Left ventricle myocardium inferior (tissue), 1 donor: ENCODE results near the gene ALKBH8. TPM values are rescaled to one million over a fixed set of nuclear protein-coding genes. Genes with fewer than 3 reads are reported as not detected.
"Not testable (repeated sequence)": the region's sequence is repeated elsewhere in the genome, so short reads cannot be mapped to it uniquely, and the experiment has no call there.

Experiments
- DNase-seq: peaks from one replicate; pipeline ENCODE4 v3.0.0-alpha.2; 2020
- H3K27ac ChIP-seq: fragments of 200-600 bp; replicated peaks from 2 replicates; pipeline ENCODE4 v1.8.0; 2021
- H3K27me3 ChIP-seq: fragments of 200-600 bp; 2 replicates; pipeline ENCODE4 v1.8.0; 2021; ENCODE audit warnings: low read depth
- H3K36me3 ChIP-seq: fragments of 200-600 bp; 2 replicates; pipeline ENCODE4 v1.8.0; 2021
- H3K4me1 ChIP-seq: fragments of 200-600 bp; 2 replicates; pipeline ENCODE4 v1.8.0; 2021
- H3K4me3 ChIP-seq: fragments of 200-600 bp; 2 replicates; pipeline ENCODE4 v1.8.0; 2021; ENCODE audit warnings: mild to moderate bottlenecking, moderate library complexity
- H3K9me3 ChIP-seq: fragments of 200-600 bp; replicated peaks from 2 replicates; pipeline ENCODE4 v1.8.0; 2021
- CTCF ChIP-seq: fragments of 200-600 bp; IDR thresholded peaks from 2 replicates; pipeline ENCODE4 v1.8.0; 2021; ENCODE audit warnings: antibody characterized with exemption, mild to moderate bottlenecking, borderline replicate concordance
- intact Hi-C: fragments of 100-400 bp; cut with micrococcal nuclease; formaldehyde crosslinking; loops from one replicate; pipeline ENCODE4 v1.11.0; 2022
- total RNA-seq: library from RNA; stranded (reverse); fragmentation: NEBNext Ultra II Directional; extraction: Animal tissue kit (Norgen Biotek cat#: 25700); gene quantifications from one replicate; pipeline ENCODE4 v1.2.1, GENCODE V29; 2021
- donor health status: DM: no; HTN: yes; CAD: no; lungs with severe emphysema.

The ALKBH8 gene
- total RNA-seq, 1 donor from 2014 or later: 6.7 TPM

GRCh38 chr11:107581147-107581546 is 15.6 kb upstream of the ALKBH8 start:
- Histone ChIP-seq H3K4me3 (no peak overlapping the region), H3K4me1 (no peaks in the 10 kb centered on the region), H3K27ac (no peak overlapping the region), H3K9me3 (no peaks in the 10 kb centered on the region), H3K36me3 (no peaks in the 10 kb centered on the region), H3K27me3 (peaks cover 35% of the 10 kb centered on the region)
- no peak for TF ChIP-seq CTCF
- no peak for DNase-seq
- intact Hi-C loops: no loop called here

- not testable (repeated sequence) for H3K9me3 ChIP-seq, H3K27ac ChIP-seq, H3K4me1 ChIP-seq, DNase-seq, H3K4me3 ChIP-seq, H3K36me3 ChIP-seq
- intact Hi-C loops: loop anchor here (5.0 to 10.0 kb wide), 2 partner anchors 113 to 196 kb away; no protein-coding TSS in a partner anchor
- H3K27me3 ChIP-seq: peaks cover 15% of the 10 kb centered on the region
Observed at GRCh38 chr11:107579169-107579568, 13.6 kb upstream of the ALKBH8 start.

- Histone ChIP-seq H3K27me3 (no peaks in the 10 kb centered on the region), H3K9me3 (no peaks in the 10 kb centered on the region), H3K4me3 (no peak overlapping the region), H3K36me3 (no peaks in the 10 kb centered on the region), H3K4me1 (no peaks in the 10 kb centered on the region), H3K27ac (no peak overlapping the region)
- no peak for TF ChIP-seq CTCF
- intact Hi-C loops: loop anchor here (5.0 to 10.0 kb wide), 2 partner anchors 115 to 197 kb away; no protein-coding TSS in a partner anchor
- no peak for DNase-seq
Observed at GRCh38 chr11:107577346-107577711, 11.8 kb upstream of the ALKBH8 start.

- not testable (repeated sequence) for H3K27ac ChIP-seq, H3K9me3 ChIP-seq, H3K36me3 ChIP-seq, DNase-seq, H3K4me3 ChIP-seq, H3K27me3 ChIP-seq, H3K4me1 ChIP-seq
- intact Hi-C loops: loop anchor here (5.0 to 10.0 kb wide), 2 partner anchors 116 to 198 kb away; no protein-coding TSS in a partner anchor
- peak; percentile 78 for TF ChIP-seq CTCF
Observed at GRCh38 chr11:107576497-107577345, 11.2 kb upstream of the ALKBH8 start.

- no peak for TF ChIP-seq CTCF
Observed at GRCh38 chr11:107573438-107573837, 7.9 kb upstream of the ALKBH8 start.

GRCh38 chr11:107570015-107570414 is 4.5 kb upstream of the ALKBH8 start:
- no peak for TF ChIP-seq CTCF
- Histone ChIP-seq H3K27me3 (peaks cover 30% of the 10 kb centered on the region), H3K4me1 (peaks cover 15% of the 10 kb centered on the region), H3K36me3 (no peaks in the 10 kb centered on the region), H3K4me3 (no peak overlapping the region), H3K27ac (no peak overlapping the region), H3K9me3 (no peaks in the 10 kb centered on the region)
- intact Hi-C loops: loop anchor here (10.0 kb wide), 1 partner anchor 205 kb away; no protein-coding TSS in a partner anchor
- no peak for DNase-seq

More at GRCh38 chr11:107573438-107573837, 7.9 kb upstream of the ALKBH8 start:
- H3K4me3 ChIP-seq: no peak overlapping the region
- H3K36me3 ChIP-seq: no peaks in the 10 kb centered on the region
- H3K27me3 ChIP-seq: peaks cover 30% of the 10 kb centered on the region
- H3K4me1 ChIP-seq: no peaks in the 10 kb centered on the region
- intact Hi-C loops: loop anchor here (10.0 kb wide), 1 partner anchor 201 kb away; no protein-coding TSS in a partner anchor
- DNase-seq: no peak
- H3K27ac ChIP-seq: no peak overlapping the region
- no peaks in the 10 kb centered on the region for H3K9me3 ChIP-seq
